ENCODE results near the gene CRIP1.

Gene CRIP1

DNA sequence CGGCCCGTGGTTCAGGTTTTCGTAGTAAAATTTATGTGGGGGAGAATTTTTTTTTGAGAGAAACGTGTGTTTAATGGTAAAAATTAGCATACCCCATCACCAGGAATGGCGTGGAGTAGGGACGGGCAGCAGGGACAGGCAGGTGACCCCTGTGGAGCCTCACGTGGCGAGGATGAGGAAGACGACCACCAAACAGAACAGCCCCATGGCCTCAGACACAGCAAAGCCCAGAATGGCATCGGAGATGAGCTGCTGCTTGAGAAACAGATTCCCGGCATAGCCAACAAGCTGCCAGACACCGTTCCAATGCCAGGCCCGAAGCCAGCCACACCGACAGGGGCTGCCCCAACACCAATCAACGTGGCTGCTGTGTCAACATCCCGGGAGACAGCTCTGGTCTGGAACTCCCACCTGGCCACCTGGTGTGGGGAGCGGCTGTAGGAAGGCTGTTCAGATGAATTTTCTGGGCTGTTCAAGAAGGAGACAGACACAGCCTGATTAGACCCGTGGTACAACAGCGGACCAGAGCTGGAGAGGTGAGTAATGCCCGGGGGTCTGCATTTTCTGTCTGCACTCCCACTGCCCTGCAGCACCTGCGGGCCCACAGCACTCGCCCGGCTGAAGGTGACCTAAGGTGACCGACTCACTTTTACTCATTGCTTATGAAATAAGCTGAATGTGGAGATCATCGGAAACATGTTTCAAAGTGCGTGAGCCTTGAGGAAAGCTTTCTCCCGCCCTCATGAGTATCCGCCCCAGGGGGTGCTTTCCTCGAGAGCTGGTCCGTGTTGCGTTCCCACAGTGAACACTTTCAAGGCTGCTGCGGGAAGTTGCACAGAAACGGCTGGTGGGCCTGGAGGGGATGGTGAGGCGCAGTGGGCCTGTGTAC is 50.2 kb downstream of the CRIP1 start:
- no peak for DNase-seq

GRCh38 chr14:105537580-105538474 is 51.1 kb downstream of the CRIP1 start:
- DNase-seq: no peak

Data from hippocampal formation (tissue), 2 donors.